Frontal cortex (tissue), 4 donors: Measurements from ENCODE around the gene BAD. TPM values are rescaled to one million over a fixed set of nuclear protein-coding genes. Genes with fewer than 3 reads are reported as not detected.

ENCODE experiments used
- DNase-seq, 2 donors: peaks; one replicate each; pipeline ENCODE4 v3.0.0; 2012; ENCODE audit warnings: low spot score in 2 of 2
- FAIRE-seq: peaks from 2 replicates; lab custom pipeline; 2012; peaks lifted over from hg19 to GRCh38; lab: Jason Lieb, UNC
- total RNA-seq: library from RNA; depleted of rRNA; stranded (reverse); fragments of >200 nt; gene quantifications from one replicate; pipeline ENCODE4 v1.2.3, GENCODE V29; 2014
- donor health status: control.
- donor health status: control.
- donor health status: control.

The BAD gene
- total RNA-seq, 1 donor from 2014 or later: 44.8 TPM

GRCh38 chr11:64298966-64299846 lies 14.7 kb upstream of the BAD start:
- FAIRE-seq (no peak), DNase-seq (peak; percentile 73 to 85)

- no peak for DNase-seq
- no peak for FAIRE-seq
Measured at GRCh38 chr11:64297699-64298358, 13.4 kb upstream of the BAD start.

GRCh38 chr11:64296830-64297698 lies 12.6 kb upstream of the BAD start:
- FAIRE-seq (no peak), DNase-seq (no peak)

- DNase-seq: no peak
- FAIRE-seq: no peak
Measured at GRCh38 chr11:64296236-64296635, 11.8 kb upstream of the BAD start.

GRCh38 chr11:64295760-64296159 lies 11.3 kb upstream of the BAD start:
- no peak for DNase-seq
- FAIRE-seq: no peak

- DNase-seq (no peak), FAIRE-seq (no peak)
Measured at GRCh38 chr11:64294774-64295173, 10.3 kb upstream of the BAD start.

- DNase-seq (no peak), FAIRE-seq (no peak)
Measured at GRCh38 chr11:64292460-64293254, 8.2 kb upstream of the BAD start.

GRCh38 chr11:64291752-64292459 lies 7.4 kb upstream of the BAD start:
- DNase-seq: no peak
- no peak for FAIRE-seq

- DNase-seq (no peak), FAIRE-seq (no peak)
Measured at GRCh38 chr11:64291262-64291751, 6.8 kb upstream of the BAD start, which contains the start of gene KCNK4. Gene KCNK4 (plus strand): TSS chr11:64291302. CDS start chr11:64293019, 1,717 bp downstream.

- FAIRE-seq (no peak), DNase-seq (no peak)
Measured at GRCh38 chr11:64290352-64291261, 6.1 kb upstream of the BAD start.

- no peak for DNase-seq
- no peak for FAIRE-seq
Measured at GRCh38 chr11:64289002-64289564, 4.6 kb upstream of the BAD start.

GRCh38 chr11:64288353-64288750 lies 3.9 kb upstream of the BAD start:
- DNase-seq: peak in 1 of 2 donors; percentile 8
- no peak for FAIRE-seq

- no peak for FAIRE-seq
Measured at GRCh38 chr11:64287676-64288352, 3.3 kb upstream of the BAD start.

GRCh38 chr11:64286801-64287159 lies 2.3 kb upstream of the BAD start:
- no peak for FAIRE-seq
- no peak for DNase-seq

More at GRCh38 chr11:64287676-64288352, 3.3 kb upstream of the BAD start:
- DNase-seq: peak in 1 of 2 donors; percentile 8

GRCh38 chr11:64285885-64286800 lies 1.7 kb upstream of the BAD start:
- DNase-seq (no peak), FAIRE-seq (no peak)
